MM.1S (cell line): Measurements from ENCODE around the gene DDX25.
"Not testable (repeated sequence)": the region's sequence is repeated elsewhere in the genome, so short reads cannot be mapped to it uniquely, and the experiment has no call there.

Source experiments
- DNase-seq: peaks from one replicate; pipeline ENCODE4 v3.0.0-alpha.2; 2015
- H2AFZ ChIP-seq: fragments of 300-600 bp; sonication (generic); 2 replicates; pipeline ENCODE4 v1.6.0; 2016; ENCODE audit warnings: antibody characterized with exemption, low read length
- H3F3A ChIP-seq: fragments of 300-600 bp; sonication (generic); 2 replicates; pipeline ENCODE4 v1.6.1; 2016; ENCODE audit warnings: mild to moderate bottlenecking, antibody characterized with exemption, low read length, moderate library complexity, mixed read lengths; ENCODE audit not compliant: insufficient read depth
- H3K27ac ChIP-seq: fragments of 300-600 bp; sonication (generic); 2 replicates; pipeline ENCODE4 v1.5.1; 2016; ENCODE audit warnings: mild to moderate bottlenecking, low read length
- H3K27me3 ChIP-seq: fragments of 300-600 bp; sonication (generic); replicated peaks from 2 replicates; pipeline ENCODE4 v1.6.0; 2016; ENCODE audit warnings: low read length; ENCODE audit not compliant: insufficient read depth
- H3K36me3 ChIP-seq: fragments of 300-600 bp; sonication (generic); replicated peaks from 2 replicates; pipeline ENCODE4 v1.6.1; 2016; ENCODE audit warnings: mild to moderate bottlenecking, low read length, mixed read lengths; ENCODE audit not compliant: insufficient read depth
- H3K4me1 ChIP-seq: fragments of 300-600 bp; sonication (generic); 2 replicates; pipeline ENCODE4 v1.6.1; 2016; ENCODE audit warnings: low read length, mixed read lengths
- H3K4me2 ChIP-seq: fragments of 300-600 bp; sonication (generic); 2 replicates; pipeline ENCODE4 v1.6.0; 2016; ENCODE audit warnings: low read depth, low read length
- H3K4me3 ChIP-seq: fragments of 300-600 bp; sonication (generic); 2 replicates; pipeline ENCODE4 v1.5.1; 2016; ENCODE audit warnings: low read length, mixed read lengths
- H3K79me2 ChIP-seq: fragments of 300-600 bp; sonication (generic); 2 replicates; pipeline ENCODE4 v1.6.1; 2016; ENCODE audit warnings: mixed run types, low read length, mixed read lengths
- H3K9ac ChIP-seq: fragments of 300-600 bp; sonication (generic); 2 replicates; pipeline ENCODE4 v1.6.1; 2016; ENCODE audit warnings: low read length, mixed read lengths
- H3K9me2 ChIP-seq: fragments of 300-600 bp; sonication (generic); replicated peaks from 2 replicates; pipeline ENCODE4 v1.6.1; 2016; ENCODE audit warnings: mild to moderate bottlenecking, low read length, mixed read lengths; ENCODE audit not compliant: insufficient read depth
- H3K9me3 ChIP-seq: fragments of 300-600 bp; sonication (generic); replicated peaks from 2 replicates; pipeline ENCODE4 v1.6.1; 2016; ENCODE audit warnings: mild to moderate bottlenecking, low read length, mixed read lengths; ENCODE audit not compliant: insufficient read depth
- H4K20me1 ChIP-seq: fragments of 300-600 bp; sonication (generic); 2 replicates; pipeline ENCODE4 v1.6.1; 2016; ENCODE audit warnings: mild to moderate bottlenecking, low read length, moderate library complexity, mixed read lengths; ENCODE audit not compliant: insufficient read depth
- EZH2 ChIP-seq: fragments of 300-600 bp; sonication (generic); optimal IDR thresholded peaks from 2 replicates; pipeline ENCODE3; 2017; ENCODE audit warnings: low read depth, mild to moderate bottlenecking, antibody characterized with exemption, low read length, mixed read lengths
- EZH2phosphoT487 ChIP-seq: fragments of 300-600 bp; sonication (generic); IDR thresholded peaks from 2 replicates; pipeline ENCODE4 v1.6.1; 2018; ENCODE audit warnings: antibody characterized with exemption, low read length
- TF ChIP-seq, protein P1 (sequence below): fragments of 300-600 bp; sonication (generic); IDR thresholded peaks from 2 replicates; pipeline ENCODE4 v1.5.1; 2016; ENCODE audit warnings: antibody characterized with exemption, low read length, mixed read lengths

DDX25 gene

GRCh38 chr11:125910226-125910849 is 6.0 kb downstream of the DDX25 start:
- TF ChIP-seq EZH2phosphoT487 (no peak), EZH2 (no peak)
- TF ChIP-seq, protein P1, sequence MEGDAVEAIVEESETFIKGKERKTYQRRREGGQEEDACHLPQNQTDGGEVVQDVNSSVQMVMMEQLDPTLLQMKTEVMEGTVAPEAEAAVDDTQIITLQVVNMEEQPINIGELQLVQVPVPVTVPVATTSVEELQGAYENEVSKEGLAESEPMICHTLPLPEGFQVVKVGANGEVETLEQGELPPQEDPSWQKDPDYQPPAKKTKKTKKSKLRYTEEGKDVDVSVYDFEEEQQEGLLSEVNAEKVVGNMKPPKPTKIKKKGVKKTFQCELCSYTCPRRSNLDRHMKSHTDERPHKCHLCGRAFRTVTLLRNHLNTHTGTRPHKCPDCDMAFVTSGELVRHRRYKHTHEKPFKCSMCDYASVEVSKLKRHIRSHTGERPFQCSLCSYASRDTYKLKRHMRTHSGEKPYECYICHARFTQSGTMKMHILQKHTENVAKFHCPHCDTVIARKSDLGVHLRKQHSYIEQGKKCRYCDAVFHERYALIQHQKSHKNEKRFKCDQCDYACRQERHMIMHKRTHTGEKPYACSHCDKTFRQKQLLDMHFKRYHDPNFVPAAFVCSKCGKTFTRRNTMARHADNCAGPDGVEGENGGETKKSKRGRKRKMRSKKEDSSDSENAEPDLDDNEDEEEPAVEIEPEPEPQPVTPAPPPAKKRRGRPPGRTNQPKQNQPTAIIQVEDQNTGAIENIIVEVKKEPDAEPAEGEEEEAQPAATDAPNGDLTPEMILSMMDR = no peak
- Histone ChIP-seq H3K4me2 (no peak overlapping the region), H3F3A (no peaks in the 10 kb centered on the region), H3K4me1 (no peaks in the 10 kb centered on the region), H3K9me3 (no peaks in the 10 kb centered on the region), H3K4me3 (no peak overlapping the region), H3K27ac (no peak overlapping the region), H3K27me3 (peaks cover 4% of the 10 kb centered on the region; the same call in 1 of the 2 replicates), H2AFZ (no peak overlapping the region), H3K79me2 (no peaks in the 10 kb centered on the region), H3K9ac (no peak overlapping the region), H3K36me3 (no peaks in the 10 kb centered on the region), H4K20me1 (no peaks in the 10 kb centered on the region), H3K9me2 (no peaks in the 10 kb centered on the region)
- no peak for DNase-seq

DNA sequence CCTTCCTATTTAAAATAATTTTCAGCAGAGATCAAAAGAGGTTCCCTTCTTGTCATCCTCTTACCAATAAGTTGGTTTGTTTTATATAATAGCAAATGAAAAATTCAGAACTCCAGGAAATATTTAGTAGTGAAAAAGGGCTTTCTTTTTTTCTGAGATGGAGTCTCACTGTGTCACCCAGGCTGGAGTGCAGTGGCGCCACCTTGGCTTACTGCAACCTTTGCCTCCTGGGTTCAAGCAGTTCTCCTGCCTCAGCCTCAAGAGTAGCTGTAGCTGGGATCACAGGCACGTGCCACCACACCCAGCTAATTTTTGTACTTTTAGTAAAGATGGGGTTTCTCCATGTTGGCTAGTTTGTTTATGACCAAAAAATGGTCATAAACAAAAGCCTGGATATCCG is 10.3 kb downstream of the DDX25 start:
- H2AFZ ChIP-seq, H3K9ac ChIP-seq, DNase-seq: not testable (repeated sequence)

DNA sequence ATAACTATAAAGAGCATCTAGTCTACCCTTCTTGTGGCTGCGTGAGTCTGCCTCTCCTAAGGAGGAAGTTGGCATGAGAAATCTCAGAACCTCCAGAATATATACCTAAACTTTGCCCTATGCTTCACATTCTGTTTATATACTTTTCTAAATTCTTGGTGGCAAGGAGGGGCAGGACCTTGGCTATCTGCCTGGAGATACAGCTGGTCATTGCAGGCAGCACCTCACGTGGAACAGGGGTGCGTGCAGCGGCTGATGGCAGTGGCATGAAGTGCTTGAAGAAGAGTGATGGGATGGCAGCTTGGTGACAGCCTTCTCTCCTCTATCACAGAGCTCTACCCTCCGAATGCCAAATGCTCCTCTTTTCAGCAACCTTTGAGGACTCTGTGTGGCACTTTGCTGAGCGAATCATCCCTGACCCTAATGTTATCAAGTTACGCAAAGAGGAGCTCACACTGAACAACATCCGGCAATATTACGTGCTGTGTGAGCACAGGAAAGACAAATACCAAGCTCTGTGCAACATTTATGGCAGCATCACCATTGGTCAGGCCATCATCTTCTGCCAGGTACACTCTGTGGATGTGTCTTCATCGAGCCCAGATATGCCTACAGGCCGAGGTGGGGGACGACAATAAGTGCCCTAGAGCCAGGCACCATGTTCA is 12.5 kb downstream of the DDX25 start:
- Histone ChIP-seq H3K9ac (no peak overlapping the region), H3K9me3 (no peaks in the 10 kb centered on the region)

More for the DNA sequence above, 10.3 kb downstream of the DDX25 start:
- H3K9me2 ChIP-seq, H3K27ac ChIP-seq, H3F3A ChIP-seq, H3K36me3 ChIP-seq, H3K79me2 ChIP-seq, H3K4me3 ChIP-seq, H3K27me3 ChIP-seq, H3K4me2 ChIP-seq, H4K20me1 ChIP-seq, H3K9me3 ChIP-seq, H3K4me1 ChIP-seq: not testable (repeated sequence)

More for the DNA sequence above, 12.5 kb downstream of the DDX25 start:
- no peaks in the 10 kb centered on the region for H3K36me3 ChIP-seq
- TF ChIP-seq EZH2phosphoT487 (no peak), EZH2 (no peak)
- TF ChIP-seq, protein P1 = no peak
- no peaks in the 10 kb centered on the region for H3K9me2 ChIP-seq
- H4K20me1 ChIP-seq = no peaks in the 10 kb centered on the region
- no peaks in the 10 kb centered on the region for H3K4me1 ChIP-seq
- no peak overlapping the region for H3K4me3 ChIP-seq
- no peak for DNase-seq
- H3K4me2 ChIP-seq = no peak overlapping the region
- H3K27me3 ChIP-seq = no peaks in the 10 kb centered on the region
- no peaks in the 10 kb centered on the region for H3F3A ChIP-seq
- H3K27ac ChIP-seq = no peak overlapping the region
- H2AFZ ChIP-seq = no peak overlapping the region
- H3K79me2 ChIP-seq = no peaks in the 10 kb centered on the region
